Measurements from ENCODE around the gene NRARP.

NRARP gene

GRCh38 chr9:137281345-137282116 is 20.5 kb downstream of the NRARP start:
- H3K18ac ChIP-seq (ENCODE audit: low read length) = peak overlapping the region; percentile 68

GRCh38 chr9:137280474-137281344 is 21.4 kb downstream of the NRARP start:
- Histone ChIP-seq H3K79me2 (ENCODE audit: control insufficient read depth, insufficient read depth, low read length) (no peaks in the 10 kb centered on the region), H4K5ac (ENCODE audit: low read length) (no peak overlapping the region), H3K4ac (ENCODE audit: low read depth, low read length) (peak overlapping the region; percentile 59), H3K18ac (ENCODE audit: low read length) (peak overlapping the region; percentile 68), H2BK5ac (ENCODE audit: low read length) (no peak overlapping the region), H2BK15ac (replicated peaks; ENCODE audit: low read depth) (no peak overlapping the region), H3K4me1 (ENCODE audit: control insufficient read depth, low read depth, low read length) (peaks cover 7% of the 10 kb centered on the region), H3K27me3 (ENCODE audit: insufficient read depth, low read length, poor library complexity) (no peaks in the 10 kb centered on the region), H3K56ac (ENCODE audit: low read length) (peak overlapping the region; percentile 86), H2AK5ac (ENCODE audit: low read length) (no peak overlapping the region), H3K27ac (ENCODE audit: low read depth, low read length) (peak overlapping the region; percentile 33), H4K8ac (ENCODE audit: low read depth, low read length) (no peak overlapping the region), H3K4me3 (ENCODE audit: low read length) (peak overlapping the region; percentile 52), H3K23ac (ENCODE audit: low read length) (peak overlapping the region; percentile 24), H3K9ac (ENCODE audit: low read length) (peak overlapping the region; percentile 77), H3K36me3 (ENCODE audit: control insufficient read depth, insufficient read depth, low read length) (no peaks in the 10 kb centered on the region), H3K79me1 (ENCODE audit: low read length) (no peaks in the 10 kb centered on the region), H2BK120ac (ENCODE audit: low read depth, low read length) (no peak overlapping the region), H3K4me2 (ENCODE audit: low read length) (peak overlapping the region; percentile 90)
- DNase-seq = peak; percentile 62
- WGBS (ENCODE audit: extremely low coverage, insufficient coverage, low lambda C conversion rate) = no CpG with 5 or more reads among the region's 85 CpGs

More at GRCh38 chr9:137281345-137282116, 20.5 kb downstream of the NRARP start:
- WGBS (ENCODE audit: extremely low coverage, insufficient coverage, low lambda C conversion rate) = no CpG with 5 or more reads among the region's 39 CpGs
- peak; percentile 79 for DNase-seq
- H3K4me1 ChIP-seq (ENCODE audit: control insufficient read depth, low read depth, low read length) = peaks cover 5% of the 10 kb centered on the region
- H3K27ac ChIP-seq (ENCODE audit: low read depth, low read length) = peak overlapping the region; percentile 33
- no peak overlapping the region for H4K8ac ChIP-seq (ENCODE audit: low read depth, low read length)
- H3K27me3 ChIP-seq (ENCODE audit: insufficient read depth, low read length, poor library complexity) = no peaks in the 10 kb centered on the region
- H3K23ac ChIP-seq (ENCODE audit: low read length) = peak overlapping the region; percentile 6
- H3K56ac ChIP-seq (ENCODE audit: low read length) = peak overlapping the region; percentile 86
- H3K36me3 ChIP-seq (ENCODE audit: control insufficient read depth, insufficient read depth, low read length) = no peaks in the 10 kb centered on the region
- H4K5ac ChIP-seq (ENCODE audit: low read length) = no peak overlapping the region
- H3K79me2 ChIP-seq (ENCODE audit: control insufficient read depth, insufficient read depth, low read length) = no peaks in the 10 kb centered on the region
- H2BK120ac ChIP-seq (ENCODE audit: low read depth, low read length) = no peak overlapping the region
- no peaks in the 10 kb centered on the region for H3K79me1 ChIP-seq (ENCODE audit: low read length)
- H2AK5ac ChIP-seq (ENCODE audit: low read length) = no peak overlapping the region
- H2BK15ac ChIP-seq (replicated peaks; ENCODE audit: low read depth) = no peak overlapping the region
- H3K4me2 ChIP-seq (ENCODE audit: low read length) = peak overlapping the region; percentile 90
- peak overlapping the region; percentile 52 for H3K4me3 ChIP-seq (ENCODE audit: low read length)
- no peak overlapping the region for H2BK5ac ChIP-seq (ENCODE audit: low read length)
- peak overlapping the region; percentile 77 for H3K9ac ChIP-seq (ENCODE audit: low read length)
- H3K4ac ChIP-seq (ENCODE audit: low read depth, low read length) = peak overlapping the region; percentile 59

- no peak overlapping the region for H4K8ac ChIP-seq (ENCODE audit: low read depth, low read length)
- no peak overlapping the region for H3K4me2 ChIP-seq (ENCODE audit: low read length)
- H4K5ac ChIP-seq (ENCODE audit: low read length) = no peak overlapping the region
- no peak for DNase-seq
- H2BK15ac ChIP-seq (replicated peaks; ENCODE audit: low read depth) = no peak overlapping the region
- no peak overlapping the region for H3K23ac ChIP-seq (ENCODE audit: low read length)
- no CpG with 5 or more reads among the region's 41 CpGs for WGBS (ENCODE audit: extremely low coverage, insufficient coverage, low lambda C conversion rate)
- peaks cover 7% of the 10 kb centered on the region for H3K4me1 ChIP-seq (ENCODE audit: control insufficient read depth, low read depth, low read length)
- no peak overlapping the region for H3K56ac ChIP-seq (ENCODE audit: low read length)
- H2BK120ac ChIP-seq (ENCODE audit: low read depth, low read length) = no peak overlapping the region
- no peak overlapping the region for H3K4me3 ChIP-seq (ENCODE audit: low read length)
- H3K27me3 ChIP-seq (ENCODE audit: insufficient read depth, low read length, poor library complexity) = no peaks in the 10 kb centered on the region
- H3K9ac ChIP-seq (ENCODE audit: low read length) = no peak overlapping the region
- H2AK5ac ChIP-seq (ENCODE audit: low read length) = no peak overlapping the region
- H3K79me2 ChIP-seq (ENCODE audit: control insufficient read depth, insufficient read depth, low read length) = no peaks in the 10 kb centered on the region
- H3K4ac ChIP-seq (ENCODE audit: low read depth, low read length) = no peak overlapping the region
- no peak overlapping the region for H2BK5ac ChIP-seq (ENCODE audit: low read length)
- no peak overlapping the region for H3K27ac ChIP-seq (ENCODE audit: low read depth, low read length)
- H3K36me3 ChIP-seq (ENCODE audit: control insufficient read depth, insufficient read depth, low read length) = no peaks in the 10 kb centered on the region
- no peak overlapping the region for H3K18ac ChIP-seq (ENCODE audit: low read length)
- H3K79me1 ChIP-seq (ENCODE audit: low read length) = no peaks in the 10 kb centered on the region
These were observed 22.2 kb downstream of the NRARP start for GRCh38 chr9:137279741-137280473.

GRCh38 chr9:137278721-137279711 is 23.1 kb downstream of the NRARP start:
- Histone ChIP-seq H2BK15ac (replicated peaks; ENCODE audit: low read depth) (no peak overlapping the region), H3K27me3 (ENCODE audit: insufficient read depth, low read length, poor library complexity) (no peaks in the 10 kb centered on the region), H4K5ac (ENCODE audit: low read length) (no peak overlapping the region), H2BK120ac (ENCODE audit: low read depth, low read length) (no peak overlapping the region), H3K56ac (ENCODE audit: low read length) (peak overlapping the region; percentile 93), H3K23ac (ENCODE audit: low read length) (peak overlapping the region; percentile 66), H3K4me1 (ENCODE audit: control insufficient read depth, low read depth, low read length) (peaks cover 7% of the 10 kb centered on the region), H4K8ac (ENCODE audit: low read depth, low read length) (peak overlapping the region; percentile 42), H3K4me3 (ENCODE audit: low read length) (peak overlapping the region; percentile 35), H3K4me2 (ENCODE audit: low read length) (peak overlapping the region; percentile 34), H2BK5ac (ENCODE audit: low read length) (no peak overlapping the region), H3K79me2 (ENCODE audit: control insufficient read depth, insufficient read depth, low read length) (no peaks in the 10 kb centered on the region), H3K36me3 (ENCODE audit: control insufficient read depth, insufficient read depth, low read length) (no peaks in the 10 kb centered on the region), H3K4ac (ENCODE audit: low read depth, low read length) (peak overlapping the region; percentile 92), H3K79me1 (ENCODE audit: low read length) (no peaks in the 10 kb centered on the region), H3K27ac (ENCODE audit: low read depth, low read length) (no peak overlapping the region), H2AK5ac (ENCODE audit: low read length) (no peak overlapping the region), H3K18ac (ENCODE audit: low read length) (peak overlapping the region; percentile 86), H3K9ac (ENCODE audit: low read length) (peak overlapping the region; percentile 88)
- DNase-seq = no peak
- WGBS (ENCODE audit: extremely low coverage, insufficient coverage, low lambda C conversion rate) = no CpG with 5 or more reads among the region's 139 CpGs

Measured in mesendoderm (in vitro differentiated cells).